GM19463 (cell line): ENCODE results near the gene IFNE.
A peak's percentile ranks its signal among the peaks of the same experiment; 100 is the strongest.
"Not testable (repeated sequence)": the region's sequence is repeated elsewhere in the genome, so short reads cannot be mapped to it uniquely, and the experiment has no call there.

Experiments used
- ATAC-seq: cut with Tn5 transposase; IDR thresholded peaks from one replicate; pipeline ENCODE4 v1.9.1; 2021; ENCODE audit warnings: mild to moderate bottlenecking, moderate library complexity; ENCODE audit not compliant: unreplicated experiment

Gene IFNE

GRCh38 chr9:21499912-21500311, 17.8 kb upstream of the IFNE start:
- ATAC-seq = no peak

- no peak for ATAC-seq
These were observed 9.6 kb upstream of the IFNE start for GRCh38 chr9:21491756-21492155.

- ATAC-seq = peak; percentile 34
These were observed 550 bp downstream of the IFNE start for GRCh38 chr9:21481470-21482056.

GRCh38 chr9:21479152-21479702, 2.9 kb downstream of the IFNE start:
- no peak for ATAC-seq

- no peak for ATAC-seq
These were observed 4.6 kb downstream of the IFNE start for GRCh38 chr9:21477466-21477865.

GRCh38 chr9:21473236-21473635, 8.9 kb downstream of the IFNE start:
- ATAC-seq = no peak

- ATAC-seq = no peak
These were observed 12.0 kb downstream of the IFNE start for GRCh38 chr9:21470126-21470525.

- ATAC-seq = peak; percentile 53
These were observed 16.1 kb downstream of the IFNE start for GRCh38 chr9:21465859-21466518.

- no peak for ATAC-seq
These were observed 17.0 kb downstream of the IFNE start for GRCh38 chr9:21465138-21465537.

- no peak for ATAC-seq
These were observed 20.7 kb downstream of the IFNE start for GRCh38 chr9:21461377-21461776.

GRCh38 chr9:21455320-21455719, 26.8 kb downstream of the IFNE start:
- peak; percentile 97 for ATAC-seq

- no peak for ATAC-seq
These were observed 28.0 kb downstream of the IFNE start for GRCh38 chr9:21454149-21454548.

- ATAC-seq = no peak
These were observed 29.4 kb downstream of the IFNE start for GRCh38 chr9:21452681-21453080.

- ATAC-seq = no peak
These were observed 31.2 kb downstream of the IFNE start for GRCh38 chr9:21450733-21451394.

- ATAC-seq = not testable (repeated sequence)
These were observed 32.8 kb downstream of the IFNE start for GRCh38 chr9:21449312-21449711.

GRCh38 chr9:21443849-21444625, 38.1 kb downstream of the IFNE start:
- ATAC-seq = peak; percentile 82

- no peak for ATAC-seq
These were observed 42.0 kb downstream of the IFNE start, which contains the start of gene IFNA1 for GRCh38 chr9:21440139-21440538. Gene IFNA1 (plus strand): TSS chr9:21440439. CDS start chr9:21440508, 69 bp downstream.

GRCh38 chr9:21435015-21435383, 47.1 kb downstream of the IFNE start:
- ATAC-seq = not testable (repeated sequence)

- ATAC-seq = no peak
These were observed 47.7 kb downstream of the IFNE start for GRCh38 chr9:21434202-21435014.

- peak; percentile 66 for ATAC-seq
These were observed 49.3 kb downstream of the IFNE start for GRCh38 chr9:21432672-21433425.
